ENCODE results near the gene CARMIL1.

CARMIL1 gene

GRCh38 chr6:25366903-25367545, 87.8 kb downstream of the CARMIL1 start:
- no peak overlapping the region for H3K4me3 ChIP-seq (ENCODE audit: low read depth in 1 of 2, low read length in 1 of 2)
- no peak overlapping the region for H3K27ac ChIP-seq
- H3K27me3 ChIP-seq: no peaks in the 10 kb centered on the region
- no peaks in the 10 kb centered on the region for H3K4me1 ChIP-seq (ENCODE audit: control insufficient read depth in 1 of 2, insufficient read depth in 1 of 2, low read depth in 1 of 2, low read length in 1 of 2)
- no peaks in the 10 kb centered on the region for H3K9me3 ChIP-seq
- no peak for TF ChIP-seq CTCF (IDR thresholded peaks at IDR 0.05)
- H3K36me3 ChIP-seq: no peaks in the 10 kb centered on the region

- no peak overlapping the region for H3K27ac ChIP-seq
These were observed 89.9 kb downstream of the CARMIL1 start for GRCh38 chr6:25369036-25369432.

GRCh38 chr6:25369433-25370177, 90.4 kb downstream of the CARMIL1 start:
- no peak overlapping the region for H3K27ac ChIP-seq
- no peaks in the 10 kb centered on the region for H3K4me1 ChIP-seq (ENCODE audit: control insufficient read depth in 1 of 2, insufficient read depth in 1 of 2, low read depth in 1 of 2, low read length in 1 of 2)
- H3K4me3 ChIP-seq (ENCODE audit: low read depth in 1 of 2, low read length in 1 of 2): no peak overlapping the region
- H3K9me3 ChIP-seq: no peaks in the 10 kb centered on the region
- H3K27me3 ChIP-seq: no peaks in the 10 kb centered on the region
- no peak for TF ChIP-seq CTCF (IDR thresholded peaks at IDR 0.05)
- H3K36me3 ChIP-seq: no peaks in the 10 kb centered on the region

More at GRCh38 chr6:25369036-25369432, 89.9 kb downstream of the CARMIL1 start:
- Histone ChIP-seq H3K9me3 (no peaks in the 10 kb centered on the region), H3K36me3 (no peaks in the 10 kb centered on the region), H3K4me3 (ENCODE audit: low read depth in 1 of 2, low read length in 1 of 2) (no peak overlapping the region), H3K4me1 (ENCODE audit: control insufficient read depth in 1 of 2, insufficient read depth in 1 of 2, low read depth in 1 of 2, low read length in 1 of 2) (no peaks in the 10 kb centered on the region), H3K27me3 (no peaks in the 10 kb centered on the region)
- no peak for TF ChIP-seq CTCF (IDR thresholded peaks at IDR 0.05)

GRCh38 chr6:25370178-25371036, 91.2 kb downstream of the CARMIL1 start:
- no peak overlapping the region for H3K27ac ChIP-seq
- no peak overlapping the region for H3K4me3 ChIP-seq (ENCODE audit: low read depth in 1 of 2, low read length in 1 of 2)
- TF ChIP-seq CTCF (IDR thresholded peaks at IDR 0.05): no peak

GRCh38 chr6:25371037-25371347, 91.8 kb downstream of the CARMIL1 start:
- Histone ChIP-seq H3K4me1 (ENCODE audit: control insufficient read depth in 1 of 2, insufficient read depth in 1 of 2, low read depth in 1 of 2, low read length in 1 of 2) (no peaks in the 10 kb centered on the region), H3K4me3 (ENCODE audit: low read depth in 1 of 2, low read length in 1 of 2) (no peak overlapping the region), H3K9me3 (no peaks in the 10 kb centered on the region), H3K27ac (no peak overlapping the region), H3K27me3 (no peaks in the 10 kb centered on the region), H3K36me3 (no peaks in the 10 kb centered on the region)
- no peak for TF ChIP-seq CTCF (IDR thresholded peaks at IDR 0.05)

More at GRCh38 chr6:25370178-25371036, 91.2 kb downstream of the CARMIL1 start:
- Histone ChIP-seq H3K4me1 (ENCODE audit: control insufficient read depth in 1 of 2, insufficient read depth in 1 of 2, low read depth in 1 of 2, low read length in 1 of 2) (no peaks in the 10 kb centered on the region), H3K36me3 (no peaks in the 10 kb centered on the region), H3K9me3 (no peaks in the 10 kb centered on the region), H3K27me3 (no peaks in the 10 kb centered on the region)

Data from neutrophil (primary cell).